Epithelial cell of proximal tubule (primary cell): Measurements from ENCODE around the gene CCNL2. TPM values are rescaled to one million over a fixed set of nuclear protein-coding genes. Genes with fewer than 3 reads are reported as not detected.

ENCODE experiments used
- DNase-seq: peaks from one replicate; pipeline ENCODE4 v3.0.0-alpha.2; 2011; ENCODE audit warnings: low read depth
- H3K4me3 ChIP-seq: 2 replicates; pipeline ENCODE4 v1.5.1; 2011; ENCODE audit warnings: low read depth, mild to moderate bottlenecking, low read length
- CTCF ChIP-seq: conservative IDR thresholded peaks from 2 replicates; pipeline ENCODE4 v1.5.1; 2012; ENCODE audit warnings: low read depth, mild to moderate bottlenecking, low read length
- total RNA-seq: library from RNA; depleted of rRNA; stranded (reverse); fragments of >200 nt; gene quantifications from 2 replicates; pipeline ENCODE4 v1.2.3, GENCODE V29; 2015

CCNL2 gene
- total RNA-seq, 1 donor from 2014 or later: 96.3 TPM

- no peak for DNase-seq
- H3K4me3 ChIP-seq: no peak overlapping the region
- no peak for TF ChIP-seq CTCF
These were observed 57.0 kb downstream of the CCNL2 start for GRCh38 chr1:1342061-1342562.

- no peak for TF ChIP-seq CTCF
- no peak for DNase-seq
- no peak overlapping the region for H3K4me3 ChIP-seq
These were observed 57.5 kb downstream of the CCNL2 start for GRCh38 chr1:1341549-1342021.

- DNase-seq: no peak
- no peak for TF ChIP-seq CTCF
These were observed 58.2 kb downstream of the CCNL2 start for GRCh38 chr1:1340791-1341548.

GRCh38 chr1:1340185-1340584 lies 59.0 kb downstream of the CCNL2 start:
- no peak overlapping the region for H3K4me3 ChIP-seq
- DNase-seq: no peak
- no peak for TF ChIP-seq CTCF

More at GRCh38 chr1:1340791-1341548, 58.2 kb downstream of the CCNL2 start:
- no peak overlapping the region for H3K4me3 ChIP-seq

- no peak for DNase-seq
- no peak overlapping the region for H3K4me3 ChIP-seq
- TF ChIP-seq CTCF: no peak
These were observed 60.9 kb downstream of the CCNL2 start for GRCh38 chr1:1338278-1338677.

- H3K4me3 ChIP-seq: no peak overlapping the region
- no peak for DNase-seq
- TF ChIP-seq CTCF: no peak
These were observed 61.4 kb downstream of the CCNL2 start for GRCh38 chr1:1337793-1338147.
